NT2/D1 (cell line): Measurements from ENCODE around the gene LRRC56.

Experiments
- YY1 ChIP-seq: IDR thresholded peaks from 2 replicates; pipeline ENCODE4 v1.6.1; 2011; ENCODE audit not compliant: insufficient read length, insufficient read depth
- ZNF274 ChIP-seq: IDR thresholded peaks from 2 replicates; pipeline ENCODE4 v1.6.1; 2011; ENCODE audit warnings: mild to moderate bottlenecking, low read depth, low read length

- TF ChIP-seq YY1 (no peak), ZNF274 (no peak)
Observed at GRCh38 chr11:551131-551530, 13.8 kb downstream of the LRRC56 start.
